Muscle layer of colon (tissue), 2 donors: ENCODE results near the gene ADAMTSL2.
"Not testable (repeated sequence)": the region's sequence is repeated elsewhere in the genome, so short reads cannot be mapped to it uniquely, and the experiment has no call there.

ENCODE experiments used
- H3K27ac ChIP-seq: one replicate; pipeline ENCODE4 v1.7.0; 2013; ENCODE audit warnings: low read depth, mild to moderate bottlenecking, low read length, moderate library complexity
- H3K27me3 ChIP-seq, 2 donors: one replicate each; pipeline ENCODE4 v1.7.0; 2013; ENCODE audit warnings: low read length in 2 of 2, mild to moderate bottlenecking in 2 of 2; ENCODE audit not compliant: insufficient read depth in 2 of 2, control insufficient read depth in 1 of 2
- H3K36me3 ChIP-seq: one replicate; pipeline ENCODE4 v1.7.0; 2013; ENCODE audit warnings: mild to moderate bottlenecking, low read length; ENCODE audit not compliant: insufficient read depth
- H3K4me1 ChIP-seq: one replicate; pipeline ENCODE4 v1.7.0; 2013; ENCODE audit warnings: mild to moderate bottlenecking, low read length; ENCODE audit not compliant: insufficient read depth
- H3K4me3 ChIP-seq, 2 donors: one replicate each; pipeline ENCODE4 v1.7.0; 2013; ENCODE audit warnings: low read length in 2 of 2, low read depth in 1 of 2, mild to moderate bottlenecking in 1 of 2, moderate library complexity in 1 of 2
- H3K9ac ChIP-seq: one replicate; pipeline ENCODE4 v1.7.0; 2013; ENCODE audit warnings: low read length
- H3K9me3 ChIP-seq: one replicate; pipeline ENCODE4 v1.7.0; 2013; ENCODE audit warnings: mild to moderate bottlenecking, low read length
- donor health status: abdominal sarcoma.
- donor health status: Adenocarcinoma of cecum.

ADAMTSL2 gene

GRCh38 chr9:133554729-133555128, 20.2 kb downstream of the ADAMTSL2 start:
- Histone ChIP-seq H3K27me3 (no peaks in the 10 kb centered on the region), H3K27ac (no peak overlapping the region), H3K4me1 (peaks cover 7% of the 10 kb centered on the region), H3K4me3 (no peak overlapping the region), H3K9me3 (no peaks in the 10 kb centered on the region), H3K9ac (no peak overlapping the region), H3K36me3 (no peaks in the 10 kb centered on the region)

GRCh38 chr9:133556354-133556753, 21.9 kb downstream of the ADAMTSL2 start:
- no peak overlapping the region for H3K4me3 ChIP-seq
- no peak overlapping the region for H3K9ac ChIP-seq
- H3K36me3 ChIP-seq = no peaks in the 10 kb centered on the region
- H3K27ac ChIP-seq = no peak overlapping the region
- H3K27me3 ChIP-seq = no peaks in the 10 kb centered on the region
- no peaks in the 10 kb centered on the region for H3K9me3 ChIP-seq
- H3K4me1 ChIP-seq = peaks cover 21% of the 10 kb centered on the region

GRCh38 chr9:133557581-133557980, 23.1 kb downstream of the ADAMTSL2 start:
- H3K4me1 ChIP-seq = peaks cover 21% of the 10 kb centered on the region
- H3K27me3 ChIP-seq = no peaks in the 10 kb centered on the region
- H3K27ac ChIP-seq = no peak overlapping the region
- no peaks in the 10 kb centered on the region for H3K36me3 ChIP-seq
- H3K4me3 ChIP-seq = no peak overlapping the region
- H3K9ac ChIP-seq = no peak overlapping the region
- no peaks in the 10 kb centered on the region for H3K9me3 ChIP-seq

GRCh38 chr9:133558191-133559126, 24.0 kb downstream of the ADAMTSL2 start:
- peaks cover 26% of the 10 kb centered on the region for H3K4me1 ChIP-seq
- H3K9ac ChIP-seq = no peak overlapping the region
- H3K9me3 ChIP-seq = no peaks in the 10 kb centered on the region
- no peaks in the 10 kb centered on the region for H3K27me3 ChIP-seq
- no peak overlapping the region for H3K4me3 ChIP-seq
- no peak overlapping the region for H3K27ac ChIP-seq
- no peaks in the 10 kb centered on the region for H3K36me3 ChIP-seq

- Histone ChIP-seq H3K4me3 (no peak overlapping the region), H3K36me3 (no peaks in the 10 kb centered on the region), H3K4me1 (peaks cover 39% of the 10 kb centered on the region), H3K27ac (peak overlapping the region; percentile 23), H3K9ac (no peak overlapping the region), H3K9me3 (no peaks in the 10 kb centered on the region), H3K27me3 (no peaks in the 10 kb centered on the region)
Measured at GRCh38 chr9:133560311-133560710, 25.8 kb downstream of the ADAMTSL2 start.

GRCh38 chr9:133560944-133561343, 26.4 kb downstream of the ADAMTSL2 start:
- no peaks in the 10 kb centered on the region for H3K27me3 ChIP-seq
- H3K36me3 ChIP-seq = no peaks in the 10 kb centered on the region
- H3K4me1 ChIP-seq = peaks cover 45% of the 10 kb centered on the region
- no peak overlapping the region for H3K4me3 ChIP-seq
- no peak overlapping the region for H3K27ac ChIP-seq
- no peaks in the 10 kb centered on the region for H3K9me3 ChIP-seq
- no peak overlapping the region for H3K9ac ChIP-seq

- Histone ChIP-seq H3K9ac (no peak overlapping the region), H3K4me1 (peaks cover 50% of the 10 kb centered on the region), H3K27me3 (no peaks in the 10 kb centered on the region), H3K36me3 (no peaks in the 10 kb centered on the region), H3K9me3 (no peaks in the 10 kb centered on the region), H3K27ac (no peak overlapping the region), H3K4me3 (no peak overlapping the region)
Measured at GRCh38 chr9:133561976-133562554, 27.6 kb downstream of the ADAMTSL2 start.

- no peak overlapping the region for H3K9ac ChIP-seq
- peaks cover 50% of the 10 kb centered on the region for H3K4me1 ChIP-seq
- no peaks in the 10 kb centered on the region for H3K36me3 ChIP-seq
- H3K27me3 ChIP-seq = no peaks in the 10 kb centered on the region
- H3K4me3 ChIP-seq = no peak overlapping the region
- no peaks in the 10 kb centered on the region for H3K9me3 ChIP-seq
- no peak overlapping the region for H3K27ac ChIP-seq
Measured at GRCh38 chr9:133562611-133563290, 28.2 kb downstream of the ADAMTSL2 start.

GRCh38 chr9:133563291-133563796, 28.8 kb downstream of the ADAMTSL2 start:
- Histone ChIP-seq H3K27me3 (no peaks in the 10 kb centered on the region), H3K9ac (no peak overlapping the region), H3K36me3 (no peaks in the 10 kb centered on the region), H3K4me1 (peaks cover 48% of the 10 kb centered on the region), H3K27ac (no peak overlapping the region), H3K4me3 (no peak overlapping the region), H3K9me3 (no peaks in the 10 kb centered on the region)

- peaks cover 45% of the 10 kb centered on the region for H3K4me1 ChIP-seq
- H3K9ac ChIP-seq, H3K27me3 ChIP-seq, H3K27ac ChIP-seq, H3K9me3 ChIP-seq, H3K36me3 ChIP-seq, H3K4me3 ChIP-seq: not testable (repeated sequence)
Measured at GRCh38 chr9:133563814-133564213, 29.3 kb downstream of the ADAMTSL2 start.

- Histone ChIP-seq H3K27me3 (no peaks in the 10 kb centered on the region), H3K27ac (peak overlapping the region; percentile 85), H3K4me3 (no peak overlapping the region), H3K36me3 (no peaks in the 10 kb centered on the region), H3K9ac (no peak overlapping the region), H3K9me3 (no peaks in the 10 kb centered on the region), H3K4me1 (peaks cover 44% of the 10 kb centered on the region)
Measured at GRCh38 chr9:133564451-133565116, 30.1 kb downstream of the ADAMTSL2 start.
